K562 (cell line): ENCODE measurements around the gene KIAA2012. TPM values are rescaled to one million over a fixed set of nuclear protein-coding genes. Genes with fewer than 3 reads are reported as not detected.

ENCODE experiments used
- ATAC-seq: fragments of 200-7000 bp; cut with Tn5 transposase; 3 replicates; pipeline ENCODE4 v1.9.1; 2020; ENCODE audit warnings: moderate library complexity
- BruUV-seq: library from RNA; stranded (reverse); fragments of 400-500 nt; replicated peaks from 2 replicates; lab custom pipeline; 2021; lab: Mats Ljungman, UMichigan
- CTCF ChIA-PET: fragments of 300-600 bp; formaldehyde crosslinking; extraction: SDS; loops from one replicate; lab custom pipeline; 2021; ENCODE audit warnings: low intra/inter-chr PET ratio; lab: Yijun Ruan, JAX
- POLR2A ChIA-PET: fragments of 300-600, 350-650 bp; sonication (Branson Sonifier 250); formaldehyde crosslinking; extraction: SDS; loops from one replicate; lab custom pipeline; 2021; ENCODE audit warnings: antibody characterized with exemption, inconsistent platforms; lab: Yijun Ruan, JAX
- DNase-seq, 4 experiments: peaks; one replicate each; pipeline versions ENCODE4 v3.0.0 to v3.0.0-alpha.2; 2011 to 2018; ENCODE audit warnings: low spot score in 3 of 4, mixed read lengths in 3 of 4; ENCODE audit errors: extremely low read depth in 1 of 4
- FAIRE-seq: peaks from 2 replicates; lab custom pipeline; 2011; peaks lifted over from hg19 to GRCh38; lab: Jason Lieb, UNC
- H2AFZ ChIP-seq: 2 replicates; pipeline ENCODE4 v1.6.0; 2011; ENCODE audit warnings: low read depth, low read length, control low read depth, inconsistent platforms
- H3K27ac ChIP-seq: fragments of 200-600 bp; 3 replicates; pipeline ENCODE4 v1.8.0; 2011; ENCODE audit warnings: low read depth, mild to moderate bottlenecking, control low read depth, inconsistent platforms, low read length, moderate library complexity, mixed read lengths; ENCODE audit errors: extremely low read depth
- H3K27me3 ChIP-seq, 2 experiments: fragments of 300-600 bp in 1 of 2; 2 replicates in 1 of 2; 3 replicates in 1 of 2; pipeline versions ENCODE4 v1.6.0 to v1.8.0; 2011; ENCODE audit warnings: inconsistent platforms in 2 of 2, low read length in 2 of 2, mild to moderate bottlenecking in 1 of 2, mixed read lengths in 1 of 2, moderate library complexity in 1 of 2; ENCODE audit not compliant: control insufficient read depth in 2 of 2, insufficient read depth in 2 of 2
- H3K36me3 ChIP-seq: fragments of 300-600 bp; 3 replicates; pipeline ENCODE4 v1.8.0; 2011; ENCODE audit warnings: mild to moderate bottlenecking, low read length, inconsistent platforms; ENCODE audit not compliant: control insufficient read depth, insufficient read depth
- H3K4me1 ChIP-seq, 2 experiments: fragments of 200-600 bp in 1 of 2; replicated peaks in 1 of 2; 2 replicates in 1 of 2; 3 replicates in 1 of 2; pipeline versions ENCODE4 v1.5.1 to v1.8.0; 2011; ENCODE audit warnings: inconsistent platforms in 2 of 2, low read length in 2 of 2, mild to moderate bottlenecking in 1 of 2, mixed read lengths in 1 of 2, moderate library complexity in 1 of 2; ENCODE audit not compliant: control insufficient read depth in 2 of 2, insufficient read depth in 2 of 2
- H3K4me2 ChIP-seq: 2 replicates; pipeline ENCODE4 v1.6.1; 2011; ENCODE audit warnings: low read length, control low read depth, inconsistent platforms, mixed read lengths; ENCODE audit not compliant: insufficient read depth
- H3K4me3 ChIP-seq: fragments of 200-600 bp; sonication (generic), shearing (Covaris generic); 2 replicates; pipeline ENCODE4 v1.5.1; 2016; ENCODE audit warnings: control low read depth, inconsistent platforms
- H3K79me2 ChIP-seq: fragments of 200-600 bp; 3 replicates; pipeline ENCODE4 v1.8.0; 2011; ENCODE audit warnings: low read length, inconsistent platforms; ENCODE audit not compliant: control insufficient read depth, insufficient read depth
- H3K9ac ChIP-seq, 2 experiments: 2 replicates each; pipeline versions ENCODE4 v1.6.0 to v1.6.1; 2011; ENCODE audit warnings: low read depth in 2 of 2, low read length in 2 of 2, control low read depth in 1 of 2, inconsistent platforms in 1 of 2, mild to moderate bottlenecking in 1 of 2, mixed read lengths in 1 of 2; ENCODE audit not compliant: insufficient read depth in 1 of 2
- H3K9me1 ChIP-seq: one replicate; pipeline ENCODE4 v1.6.0; 2011; ENCODE audit warnings: inconsistent platforms, mild to moderate bottlenecking, low read length, moderate library complexity; ENCODE audit not compliant: control insufficient read depth, insufficient read depth
- H3K9me3 ChIP-seq: replicated peaks from 2 replicates; pipeline ENCODE4 v1.5.1; 2011; ENCODE audit warnings: low read depth, low read length, inconsistent platforms; ENCODE audit not compliant: control insufficient read depth, insufficient read depth
- H4K20me1 ChIP-seq: replicated peaks from 2 replicates; pipeline ENCODE4 v1.6.1; 2011; ENCODE audit warnings: low read length, inconsistent platforms, mixed read lengths; ENCODE audit not compliant: control insufficient read depth, insufficient read depth
- BMI1 ChIP-seq: fragments of 150-350 bp; IDR thresholded peaks from 2 replicates; pipeline ENCODE4 v1.6.1; 2014; ENCODE audit warnings: low read length
- CEBPZ ChIP-seq: fragments of 150-350 bp; IDR thresholded peaks from 2 replicates; pipeline ENCODE4 v1.6.1; 2014; ENCODE audit warnings: low read depth, mild to moderate bottlenecking, low read length, borderline replicate concordance
- WGBS: fragments of 100-300 bp; shearing (Covaris generic); methylation state at CpG from one replicate; pipeline ENCODE4 v1.1.6; 2016; ENCODE audit warnings: low coverage, mixed read lengths; ENCODE audit not compliant: insufficient coverage; ENCODE audit errors: missing lambda C conversion rate; 5-methylcytosine and 5-hydroxymethylcytosine counted together
- in situ Hi-C: fragments of 300-500 bp; cut with MboI; formaldehyde crosslinking; loops from 4 replicates; pipeline ENCODE4 v1.15.0; 2018; ENCODE audit warnings: inconsistent platforms, mixed read lengths
- intact Hi-C: fragments of 100-400 bp; cut with micrococcal nuclease; formaldehyde crosslinking; loops from 2 replicates; pipeline ENCODE4 v1.14.2; 2022
- polyA plus RNA-seq, 8 experiments: library from polyadenylated mRNA; depleted of rRNA in 4 of 8; stranded (reverse) in 5 of 8; unstranded in 3 of 8; fragments of >200 nt; fragmentation: Nextera tagmentation in 2 of 8; fragmentation: Illumina TruSeq in 1 of 8; extraction: Ambion mirVana in 2 of 8; extraction: Trizol in 1 of 8; gene quantifications; 2 replicates each; pipeline versions ENCODE4 v1.2.1 to v1.2.3, GENCODE V29; 2011 to 2014; ENCODE audit warnings: inconsistent platforms in 1 of 8, missing spikeins in 1 of 8
- total RNA-seq, 7 experiments: library from RNA; depleted of rRNA in 6 of 7; stranded (reverse); fragments of >200 nt in 6 of 7; fragmentation: Illumina TruSeq in 2 of 7; extraction: Trizol in 2 of 7; gene quantifications; 2 replicates each; pipeline versions ENCODE4 v1.2.1 to v1.2.3, GENCODE V29; 2011 to 2021; ENCODE audit warnings: low replicate concordance in 1 of 7

Gene KIAA2012
- total and polyA plus RNA-seq, 9 of the 15 experiments (the other 6 are each of a cell fraction or from before 2014, with no cell fraction given): not detected

GRCh38 chr2:202122163-202122540, 49.1 kb downstream of the KIAA2012 start:
- intact Hi-C loops (no loop called here), in situ Hi-C loops (no loop called here)
- Histone ChIP-seq H3K9me1 (no peaks in the 10 kb centered on the region), H3K36me3 (no peaks in the 10 kb centered on the region), H3K9me3 (no peaks in the 10 kb centered on the region; the same call in none of the 2 replicates), H3K4me1 (no peaks in the 10 kb centered on the region), H3K27me3 (peaks cover 2 to 8% of the 10 kb centered on the region in 2 experiments; a peak in 2 of 5 replicates), H3K79me2 (no peaks in the 10 kb centered on the region), H3K4me2 (no peak overlapping the region), H3K4me3 (no peak overlapping the region), H3K27ac (no peak overlapping the region), H2AFZ (no peak overlapping the region), H3K9ac (no peak overlapping the region), H4K20me1 (no peaks in the 10 kb centered on the region)
- FAIRE-seq (no peak), ATAC-seq (no peak), DNase-seq (no peak)
- 11% methylated on average over 4 of the region's 4 CpGs for WGBS
- BruUV-seq: no TSS peak
- ChIA-PET POLR2A (no interaction called here), CTCF (no interaction called here)
- no peak for TF ChIP-seq CEBPZ
- no peak for TF ChIP-seq BMI1
